ENCODE results near the gene TMEM18. TPM values are rescaled to one million over a fixed set of nuclear protein-coding genes. Genes with fewer than 3 reads are reported as not detected.

TMEM18 gene
- total RNA-seq, 1 donor = 19.4 TPM

GRCh38 chr2:627926-628560, 49.2 kb downstream of the TMEM18 start:
- no peak overlapping the region for H3K4me3 ChIP-seq (ENCODE audit: low read depth, low read length)
- DNase-seq (ENCODE audit: low read depth) = no peak
- TF ChIP-seq CTCF (IDR thresholded peaks at IDR 0.05; ENCODE audit: insufficient read depth, low read depth, low read length) = no peak

- TF ChIP-seq CTCF (IDR thresholded peaks at IDR 0.05; ENCODE audit: insufficient read depth, low read depth, low read length) = no peak
- DNase-seq (ENCODE audit: low read depth) = no peak
- no peak overlapping the region for H3K4me3 ChIP-seq (ENCODE audit: low read depth, low read length)
These were observed 49.9 kb downstream of the TMEM18 start for GRCh38 chr2:627340-627709.

- H3K4me3 ChIP-seq (ENCODE audit: low read depth, low read length) = no peak overlapping the region
- no peak for DNase-seq (ENCODE audit: low read depth)
- no peak for TF ChIP-seq CTCF (IDR thresholded peaks at IDR 0.05; ENCODE audit: insufficient read depth, low read depth, low read length)
These were observed 50.5 kb downstream of the TMEM18 start for GRCh38 chr2:626491-627339.

GRCh38 chr2:625415-626333, 51.5 kb downstream of the TMEM18 start:
- H3K4me3 ChIP-seq (ENCODE audit: low read depth, low read length) = no peak overlapping the region
- no peak for DNase-seq (ENCODE audit: low read depth)
- TF ChIP-seq CTCF (IDR thresholded peaks at IDR 0.05; ENCODE audit: insufficient read depth, low read depth, low read length) = no peak

- no peak for DNase-seq (ENCODE audit: low read depth)
- no peak for TF ChIP-seq CTCF (IDR thresholded peaks at IDR 0.05; ENCODE audit: insufficient read depth, low read depth, low read length)
- no peak overlapping the region for H3K4me3 ChIP-seq (ENCODE audit: low read depth, low read length)
These were observed 52.5 kb downstream of the TMEM18 start for GRCh38 chr2:624551-625347.

GRCh38 chr2:624096-624495, 53.1 kb downstream of the TMEM18 start:
- no peak for TF ChIP-seq CTCF (IDR thresholded peaks at IDR 0.05; ENCODE audit: insufficient read depth, low read depth, low read length)
- DNase-seq (ENCODE audit: low read depth) = no peak
- H3K4me3 ChIP-seq (ENCODE audit: low read depth, low read length) = no peak overlapping the region
